Uterus (tissue), 4 donors: ENCODE results near the gene PPP4R1. TPM values are rescaled to one million over a fixed set of nuclear protein-coding genes. Genes with fewer than 3 reads are reported as not detected.

Source experiments
- DNase-seq, 2 donors: peaks; one replicate each; pipeline ENCODE4 v3.0.0-alpha.2; 2019 to 2020
- H3K27ac ChIP-seq, 2 donors: fragments of 200-600 bp; sonication (generic); 1 replicate in 1 of 2; 2 replicates in 1 of 2; pipeline ENCODE4 v1.5.1; 2016 to 2018
- H3K27me3 ChIP-seq, 2 donors: fragments of 200-600 bp; sonication (generic); one replicate each; pipeline ENCODE4 v1.5.1; 2018 to 2019; ENCODE audit warnings: control low read depth in 1 of 2
- H3K36me3 ChIP-seq, 2 donors: fragments of 200-600 bp; sonication (generic); one replicate each; pipeline ENCODE4 v1.5.1; 2019; ENCODE audit warnings: control low read depth in 1 of 2
- H3K4me1 ChIP-seq, 2 donors: fragments of 200-600 bp; sonication (generic); one replicate each; pipeline ENCODE4 v1.5.1; 2018 to 2019; ENCODE audit warnings: control low read depth in 1 of 2
- H3K4me3 ChIP-seq, 2 donors: fragments of 200-600 bp; sonication (generic); 1 replicate in 1 of 2; 2 replicates in 1 of 2; pipeline ENCODE4 v1.5.1; 2018 to 2019; ENCODE audit warnings: mild to moderate bottlenecking in 1 of 2
- H3K9me3 ChIP-seq, 2 donors: fragments of 200-600 bp; sonication (generic); one replicate each; pipeline ENCODE4 v1.5.1; 2019; ENCODE audit warnings: control low read depth in 1 of 2
- CTCF ChIP-seq, 4 experiments: fragments of 200-600 bp in 2 of 4; fragments of 450-650 bp in 2 of 4; sonication (generic) in 2 of 4; IDR thresholded peaks; one replicate each; pipeline ENCODE4 v1.5.1; 2016 to 2019; ENCODE audit warnings: antibody characterized with exemption in 4 of 4, mild to moderate bottlenecking in 2 of 4, moderate library complexity in 1 of 4
- POLR2A ChIP-seq, 2 donors: fragments of 450-650 bp; IDR thresholded peaks; one replicate each; pipeline ENCODE4 v1.6.1; 2016; ENCODE audit warnings: antibody characterized with exemption in 2 of 2, mild to moderate bottlenecking in 1 of 2, moderate library complexity in 1 of 2
- intact Hi-C: fragments of 100-400 bp; cut with DNase I; formaldehyde crosslinking; loops from one replicate; pipeline ENCODE4 v1.15.1; 2023; ENCODE audit warnings: low total_unique reads
- total RNA-seq, 4 donors: library from RNA; depleted of rRNA in 3 of 4; stranded (reverse); fragments of >200 nt in 3 of 4; gene quantifications; one replicate each; pipeline versions ENCODE4 v1.1.0 to v1.2.4, GENCODE V29; 2014 to 2023
- donor health status: DM: yes; HTN: yes; CAD: no.

Gene PPP4R1
- total RNA-seq, 4 donors from 2014 or later, result 103 to 720 (median 185) TPM

- Histone ChIP-seq H3K4me3 (no peak overlapping the region), H3K9me3 (no peaks in the 10 kb centered on the region), H3K36me3 (no peaks in the 10 kb centered on the region), H3K4me1 (no peaks in the 10 kb centered on the region), H3K27me3 (no peaks in the 10 kb centered on the region), H3K27ac (no peak overlapping the region)
- no peak for DNase-seq
- intact Hi-C loops, result no loop called here
- TF ChIP-seq CTCF (IDR thresholded peaks at IDR 0.05) (no peak), POLR2A (IDR thresholded peaks at IDR 0.05) (no peak)
Measured at GRCh38 chr18:9539938-9540337, 74.4 kb downstream of the PPP4R1 start.

GRCh38 chr18:9539283-9539682 lies 75.1 kb downstream of the PPP4R1 start:
- Histone ChIP-seq H3K27ac (no peak overlapping the region), H3K27me3 (no peaks in the 10 kb centered on the region), H3K9me3 (no peaks in the 10 kb centered on the region), H3K4me1 (no peaks in the 10 kb centered on the region), H3K36me3 (no peaks in the 10 kb centered on the region), H3K4me3 (no peak overlapping the region)
- TF ChIP-seq POLR2A (IDR thresholded peaks at IDR 0.05), result no peak
- TF ChIP-seq CTCF (IDR thresholded peaks at IDR 0.05), result no peak
- intact Hi-C loops, result no loop called here
- no peak for DNase-seq

DNA sequence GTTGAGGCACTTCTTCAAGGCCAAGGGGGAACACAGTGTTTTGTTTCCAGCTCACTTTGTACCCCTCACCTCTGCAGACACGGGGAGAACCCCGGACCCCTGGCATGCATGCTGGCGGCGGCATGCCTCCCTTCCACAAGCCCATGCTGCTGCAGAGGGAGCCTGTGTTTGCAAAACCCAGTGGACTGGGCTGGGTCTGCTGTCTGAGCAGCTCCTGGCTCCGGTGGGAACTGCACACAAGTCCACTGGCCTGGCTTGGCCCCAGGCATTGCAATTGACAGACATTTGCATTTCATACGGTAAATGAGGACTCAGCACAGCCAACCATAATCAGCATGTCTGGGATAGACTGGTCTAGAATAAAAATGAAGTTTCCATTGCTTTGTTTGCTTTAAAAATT lies 76.7 kb downstream of the PPP4R1 start:
- H3K27ac ChIP-seq, result no peak overlapping the region
- H3K4me1 ChIP-seq, result no peaks in the 10 kb centered on the region
- no peaks in the 10 kb centered on the region for H3K27me3 ChIP-seq
- no peaks in the 10 kb centered on the region for H3K36me3 ChIP-seq
- intact Hi-C loops, result no loop called here
- no peak for DNase-seq
- no peaks in the 10 kb centered on the region for H3K9me3 ChIP-seq
- H3K4me3 ChIP-seq, result no peak overlapping the region
- no peak for TF ChIP-seq CTCF (IDR thresholded peaks at IDR 0.05)
- TF ChIP-seq POLR2A (IDR thresholded peaks at IDR 0.05), result no peak

GRCh38 chr18:9536354-9537152 lies 77.8 kb downstream of the PPP4R1 start:
- no peaks in the 10 kb centered on the region for H3K36me3 ChIP-seq
- no peaks in the 10 kb centered on the region for H3K27me3 ChIP-seq
- H3K9me3 ChIP-seq, result no peaks in the 10 kb centered on the region
- H3K4me1 ChIP-seq, result no peaks in the 10 kb centered on the region
- no peak overlapping the region for H3K4me3 ChIP-seq
- DNase-seq, result no peak
- TF ChIP-seq POLR2A (IDR thresholded peaks at IDR 0.05), result no peak
- no peak for TF ChIP-seq CTCF (IDR thresholded peaks at IDR 0.05)
- intact Hi-C loops, result no loop called here
- peak overlapping the region in 1 of 2 donors; percentile 49 for H3K27ac ChIP-seq

- Histone ChIP-seq H3K27me3 (no peaks in the 10 kb centered on the region), H3K4me1 (no peaks in the 10 kb centered on the region), H3K4me3 (peak overlapping the region in 1 of 2 donors; percentile 11), H3K9me3 (no peaks in the 10 kb centered on the region), H3K36me3 (no peaks in the 10 kb centered on the region), H3K27ac (peak overlapping the region; percentile 49 to 55)
- intact Hi-C loops, result no loop called here
- peak; percentile 28 to 37 for DNase-seq
- TF ChIP-seq POLR2A (IDR thresholded peaks at IDR 0.05), result no peak
- no peak for TF ChIP-seq CTCF (IDR thresholded peaks at IDR 0.05)
Measured at GRCh38 chr18:9535430-9535991, 78.8 kb downstream of the PPP4R1 start.
